Neural progenitor cell (in vitro differentiated cells): ENCODE measurements around the gene ACO2.

Experiments used
- CTCF ChIP-seq: fragments of 200-600 bp; sonication (generic); IDR thresholded peaks from 2 replicates; pipeline ENCODE4 v1.5.1; 2017; ENCODE audit warnings: antibody characterized with exemption, mild to moderate bottlenecking
- EZH2 ChIP-seq: fragments of 200-600 bp; sonication (generic); IDR thresholded peaks from 2 replicates; pipeline ENCODE4 v1.6.1; 2017; ENCODE audit warnings: antibody characterized with exemption, mild to moderate bottlenecking, moderate library complexity

- TF ChIP-seq CTCF (no peak), EZH2 (no peak)
Observed at GRCh38 chr22:41448189-41448808, 20.6 kb upstream of the ACO2 start.
